ENCODE measurements around the gene COL5A2.

COL5A2 gene

DNA sequence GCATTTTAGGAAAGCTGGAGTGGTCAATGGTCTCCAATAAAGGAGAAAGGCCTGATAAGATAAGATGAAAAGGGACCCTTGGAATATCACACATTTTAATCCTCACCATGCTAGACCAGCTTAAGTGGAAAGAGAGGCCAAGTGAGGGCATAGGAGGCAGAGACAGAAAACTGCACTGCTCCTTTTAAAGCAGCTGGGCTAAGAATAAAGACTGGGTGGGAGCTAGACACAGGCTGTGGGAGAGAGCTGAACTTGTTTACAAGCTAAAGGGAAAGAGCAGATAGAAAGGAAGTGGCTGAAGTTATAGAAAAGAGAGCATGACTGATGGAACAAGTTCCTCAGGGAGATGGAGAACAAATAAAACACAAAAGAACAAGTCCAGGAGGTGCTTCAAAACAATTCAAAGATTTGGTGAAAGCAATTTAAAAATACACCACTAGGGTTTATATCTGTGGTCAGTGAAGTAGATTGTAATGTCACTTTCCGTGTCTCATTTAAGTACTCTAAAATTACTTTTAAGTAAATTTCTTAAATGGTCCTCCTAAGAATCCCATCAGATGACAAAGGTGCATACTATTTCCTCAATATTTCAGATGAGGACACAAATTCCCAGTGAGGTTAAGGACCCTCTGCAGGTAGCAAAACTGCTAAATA lies 7.5 kb downstream of the COL5A2 start:
- Histone ChIP-seq H3K27me3 (replicated peaks) (no peaks in the 10 kb centered on the region), H3K4me3 (ENCODE audit: low read depth, low read length) (no peak overlapping the region), H3K36me3 (replicated peaks) (peaks cover 14% of the 10 kb centered on the region), H3K27ac (no peak overlapping the region)
- TF ChIP-seq, protein P1, sequence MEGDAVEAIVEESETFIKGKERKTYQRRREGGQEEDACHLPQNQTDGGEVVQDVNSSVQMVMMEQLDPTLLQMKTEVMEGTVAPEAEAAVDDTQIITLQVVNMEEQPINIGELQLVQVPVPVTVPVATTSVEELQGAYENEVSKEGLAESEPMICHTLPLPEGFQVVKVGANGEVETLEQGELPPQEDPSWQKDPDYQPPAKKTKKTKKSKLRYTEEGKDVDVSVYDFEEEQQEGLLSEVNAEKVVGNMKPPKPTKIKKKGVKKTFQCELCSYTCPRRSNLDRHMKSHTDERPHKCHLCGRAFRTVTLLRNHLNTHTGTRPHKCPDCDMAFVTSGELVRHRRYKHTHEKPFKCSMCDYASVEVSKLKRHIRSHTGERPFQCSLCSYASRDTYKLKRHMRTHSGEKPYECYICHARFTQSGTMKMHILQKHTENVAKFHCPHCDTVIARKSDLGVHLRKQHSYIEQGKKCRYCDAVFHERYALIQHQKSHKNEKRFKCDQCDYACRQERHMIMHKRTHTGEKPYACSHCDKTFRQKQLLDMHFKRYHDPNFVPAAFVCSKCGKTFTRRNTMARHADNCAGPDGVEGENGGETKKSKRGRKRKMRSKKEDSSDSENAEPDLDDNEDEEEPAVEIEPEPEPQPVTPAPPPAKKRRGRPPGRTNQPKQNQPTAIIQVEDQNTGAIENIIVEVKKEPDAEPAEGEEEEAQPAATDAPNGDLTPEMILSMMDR (IDR thresholded peaks at IDR 0.05; ENCODE audit: low read depth, low read length, missing control alignments) = no peak
- in situ Hi-C loops (cut with HindIII; ENCODE audit: low pct_ligation_motif_present, low sequenced_read_pairs) = no loop called here
- no peak for DNase-seq

DNA sequence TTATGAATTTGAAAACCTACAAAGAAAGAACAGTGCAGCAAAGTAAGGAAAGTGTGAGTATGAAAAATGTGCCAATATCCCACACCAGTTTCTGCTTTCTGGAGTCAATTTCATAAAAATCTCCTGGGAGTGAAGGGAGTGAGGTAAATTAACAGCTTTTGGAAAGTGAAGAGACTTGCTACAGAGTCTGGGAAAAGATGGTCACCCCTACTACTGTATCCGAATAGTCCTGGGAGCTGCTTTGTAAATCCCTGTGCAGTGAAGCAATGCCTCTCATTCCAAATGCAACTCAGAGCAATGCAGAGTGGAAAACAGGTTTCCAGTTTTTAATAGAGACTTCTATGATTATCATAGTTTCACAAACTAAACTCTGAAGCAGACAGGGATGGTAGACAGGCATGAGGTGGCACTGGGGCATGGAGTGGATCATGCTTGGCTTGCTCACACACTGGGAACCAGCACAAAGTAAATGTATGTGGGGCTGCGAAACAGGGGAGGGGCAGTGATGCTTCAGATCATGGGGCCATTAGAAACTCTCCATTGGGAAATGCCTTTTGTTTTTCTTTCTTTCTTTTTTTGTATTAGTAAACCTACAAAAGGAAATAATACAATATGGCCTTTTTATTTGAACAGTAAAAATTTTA lies 10.6 kb downstream of the COL5A2 start:
- H3K4me3 ChIP-seq (ENCODE audit: low read depth, low read length) = no peak overlapping the region

DNA sequence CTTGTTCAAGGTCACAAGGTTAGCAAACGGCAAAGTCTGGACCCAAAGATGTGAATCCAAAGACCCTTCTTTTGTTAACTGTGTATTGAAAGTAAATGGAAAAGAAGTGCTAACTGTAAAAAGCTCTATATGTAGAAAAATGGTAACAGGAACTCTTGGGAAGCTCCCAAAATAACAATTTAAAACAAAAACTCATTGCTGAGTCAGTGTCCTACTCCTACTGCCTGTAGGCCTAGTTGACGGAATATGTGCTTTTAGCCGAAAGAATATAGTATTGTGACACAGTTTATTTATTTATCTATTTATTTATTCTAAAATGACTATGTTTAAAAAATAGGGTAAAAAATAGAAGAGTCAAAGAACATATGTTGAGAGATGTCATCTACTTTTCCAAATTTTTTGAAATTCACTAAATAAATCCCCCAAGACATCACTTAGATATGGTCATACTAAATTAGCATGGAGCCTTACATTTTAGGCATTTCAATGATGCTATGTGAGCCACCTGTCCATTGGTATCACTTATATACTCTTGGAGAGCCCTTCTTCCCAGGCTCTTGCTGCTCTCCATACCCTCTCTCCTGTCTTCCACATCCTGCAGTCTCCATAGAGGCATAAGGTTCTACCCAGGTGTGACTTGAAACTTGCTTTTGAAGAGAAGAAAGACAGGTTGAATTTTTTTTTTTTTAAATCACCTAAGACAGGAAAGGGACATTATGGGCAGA lies 13.7 kb downstream of the COL5A2 start:
- DNase-seq = no peak
- in situ Hi-C loops (cut with HindIII; ENCODE audit: low pct_ligation_motif_present, low sequenced_read_pairs) = no loop called here
- Histone ChIP-seq H3K27ac (peak overlapping the region; percentile 70), H3K4me3 (ENCODE audit: low read depth, low read length) (no peak overlapping the region), H3K36me3 (replicated peaks) (peaks cover 10% of the 10 kb centered on the region), H3K27me3 (replicated peaks) (no peaks in the 10 kb centered on the region)
- TF ChIP-seq, protein P1 (IDR thresholded peaks at IDR 0.05; ENCODE audit: low read depth, low read length, missing control alignments) = no peak

More for the DNA sequence above, 10.6 kb downstream of the COL5A2 start:
- Histone ChIP-seq H3K27me3 (replicated peaks) (no peaks in the 10 kb centered on the region), H3K27ac (no peak overlapping the region), H3K36me3 (replicated peaks) (peaks cover 16% of the 10 kb centered on the region)
- in situ Hi-C loops (cut with HindIII; ENCODE audit: low pct_ligation_motif_present, low sequenced_read_pairs) = no loop called here
- no peak for DNase-seq
- TF ChIP-seq, protein P1 (IDR thresholded peaks at IDR 0.05; ENCODE audit: low read depth, low read length, missing control alignments) = no peak

DNA sequence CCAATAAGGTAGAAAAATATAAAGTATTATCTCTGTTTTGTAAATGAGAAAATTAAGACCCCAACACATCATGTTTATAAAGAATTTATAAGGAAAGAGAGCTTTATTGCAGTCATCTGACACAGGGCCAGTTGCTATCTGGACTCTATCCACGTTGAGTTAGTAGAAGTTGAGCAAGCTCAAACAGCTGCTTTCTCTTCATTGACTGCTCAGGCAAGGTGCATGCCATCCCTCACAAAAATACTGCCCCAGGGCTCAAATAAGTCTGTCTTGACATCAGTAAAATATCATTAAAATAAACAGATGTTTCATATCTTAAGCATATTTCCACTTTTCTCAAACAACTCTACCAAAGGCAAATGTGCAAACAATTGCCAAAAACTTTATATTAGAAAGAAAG lies 14.8 kb downstream of the COL5A2 start:
- TF ChIP-seq, protein P1 (IDR thresholded peaks at IDR 0.05; ENCODE audit: low read depth, low read length, missing control alignments) = no peak
- peaks cover 6% of the 10 kb centered on the region for H3K36me3 ChIP-seq (replicated peaks)
- peak overlapping the region; percentile 70 for H3K27ac ChIP-seq
- no peak for DNase-seq
- H3K4me3 ChIP-seq (ENCODE audit: low read depth, low read length) = no peak overlapping the region
- no peaks in the 10 kb centered on the region for H3K27me3 ChIP-seq (replicated peaks)
- in situ Hi-C loops (cut with HindIII; ENCODE audit: low pct_ligation_motif_present, low sequenced_read_pairs) = no loop called here

DNA sequence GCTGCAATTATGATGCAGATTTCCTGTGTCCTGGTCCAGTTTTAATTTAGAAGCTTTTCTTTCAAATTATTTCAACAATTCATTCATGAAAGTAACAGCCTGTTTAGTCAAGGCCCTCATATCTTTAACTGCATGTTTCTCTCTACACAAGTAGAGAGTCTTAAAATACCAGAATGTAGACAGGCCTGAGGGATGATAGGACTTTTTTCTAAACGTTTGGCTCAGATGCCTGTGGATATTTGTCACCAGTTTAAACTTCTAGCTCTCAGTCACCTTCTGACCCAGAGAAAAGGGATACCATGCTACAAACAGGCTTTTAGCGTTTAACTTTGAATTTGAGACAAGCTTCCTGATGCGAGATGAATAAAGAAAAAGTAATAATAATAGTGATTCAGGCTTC lies 15.7 kb downstream of the COL5A2 start:
- DNase-seq = peak; percentile 78
- in situ Hi-C loops (cut with HindIII; ENCODE audit: low pct_ligation_motif_present, low sequenced_read_pairs) = no loop called here
- Histone ChIP-seq H3K36me3 (replicated peaks) (peaks cover 3% of the 10 kb centered on the region), H3K27ac (peak overlapping the region; percentile 70), H3K27me3 (replicated peaks) (no peaks in the 10 kb centered on the region), H3K4me3 (ENCODE audit: low read depth, low read length) (no peak overlapping the region)
- TF ChIP-seq, protein P1 (IDR thresholded peaks at IDR 0.05; ENCODE audit: low read depth, low read length, missing control alignments) = no peak

All from brain microvascular endothelial cell (primary cell).